Kidney (tissue), 14 donors: ENCODE measurements around the gene EPHB4. TPM values are rescaled to one million over a fixed set of nuclear protein-coding genes. Genes with fewer than 3 reads are reported as not detected.
"Not testable (repeated sequence)": the region's sequence is repeated elsewhere in the genome, so short reads cannot be mapped to it uniquely, and the experiment has no call there.

Source experiments
- DNase-seq, 5 donors: peaks; one replicate each; pipeline ENCODE4 v3.0.0-alpha.2; 2013 to 2020
- FAIRE-seq: peaks from 2 replicates; lab custom pipeline; 2012; peaks lifted over from hg19 to GRCh38; lab: Jason Lieb, UNC
- H3K27ac ChIP-seq, 2 donors: one replicate each; pipeline ENCODE4 v1.7.0; 2013; ENCODE audit warnings: low read depth in 2 of 2, low read length in 2 of 2, inconsistent platforms in 1 of 2
- H3K27me3 ChIP-seq: one replicate; pipeline ENCODE4 v1.7.1; 2013; ENCODE audit warnings: low read length, inconsistent platforms; ENCODE audit not compliant: control insufficient read depth, insufficient read depth
- H3K36me3 ChIP-seq, 3 donors: one replicate each; pipeline versions ENCODE4 v1.7.0 to v1.7.1; 2013; ENCODE audit warnings: low read length in 3 of 3, control low read depth in 1 of 3, inconsistent platforms in 1 of 3; ENCODE audit not compliant: insufficient read depth in 3 of 3, control insufficient read depth in 2 of 3
- H3K4me1 ChIP-seq, 3 donors: one replicate each; pipeline versions ENCODE4 v1.7.0 to v1.7.1; 2013; ENCODE audit warnings: low read length in 3 of 3, inconsistent platforms in 1 of 3, low read depth in 1 of 3; ENCODE audit not compliant: control insufficient read depth in 2 of 3, insufficient read depth in 2 of 3
- H3K4me3 ChIP-seq, 3 donors: one replicate each; pipeline versions ENCODE4 v1.7.0 to v1.8.1; 2013; ENCODE audit warnings: low read length in 3 of 3, control low read depth in 1 of 3, inconsistent platforms in 1 of 3
- H3K9ac ChIP-seq, 3 donors: one replicate each; pipeline versions ENCODE4 v1.7.0 to v1.7.1; 2013; ENCODE audit warnings: low read length in 3 of 3, control low read depth in 1 of 3, inconsistent platforms in 1 of 3
- H3K9me3 ChIP-seq, 3 donors: one replicate each; pipeline versions ENCODE4 v1.7.0 to v1.7.1; 2013; ENCODE audit warnings: low read length in 3 of 3, control low read depth in 1 of 3, inconsistent platforms in 1 of 3; ENCODE audit not compliant: control insufficient read depth in 2 of 3, insufficient read depth in 1 of 3
- intact Hi-C: fragments of 100-400 bp; cut with DNase I; formaldehyde crosslinking; loops from one replicate; pipeline ENCODE4 v1.11.1; 2022
- polyA plus RNA-seq: library from polyadenylated mRNA; stranded (reverse); fragments of 350-450 nt; fragmentation: Illumina TruSeq; extraction: RNeasy Lipid Tissue Mini Kit (QIAGEN cat#74804); gene quantifications from one replicate; pipeline ENCODE4 v1.2.3, GENCODE V29; 2014; ENCODE audit warnings: low read depth, low replicate concordance; ENCODE audit not compliant: insufficient read depth
- total RNA-seq: library from RNA; stranded (reverse); fragmentation: NEBNext Ultra II Directional; extraction: Animal tissue kit (Norgen Biotek cat#: 25700); gene quantifications from one replicate; pipeline ENCODE4 v1.2.1, GENCODE V29; 2021
- TF ChIP-seq, protein P1 (sequence below): IDR thresholded peaks from 3 replicates; pipeline ENCODE4 v1.5.1; 2012; ENCODE audit warnings: mild to moderate bottlenecking, moderate library complexity, borderline replicate concordance; ENCODE audit not compliant: insufficient read depth; ENCODE audit errors: extremely low read depth
- donor health status: control.
- donor health status: control.
- donor health status: control.
- donor health status: control.
- donor health status: control.
- donor health status: DM: yes; HTN: yes; CAD: no.
- donor health status: Normal renal cell carcinoma (clear cell type).

EPHB4 gene
- total and polyA plus RNA-seq, 2 donors from 2014 or later = 33.2 to 65.5 TPM

DNA sequence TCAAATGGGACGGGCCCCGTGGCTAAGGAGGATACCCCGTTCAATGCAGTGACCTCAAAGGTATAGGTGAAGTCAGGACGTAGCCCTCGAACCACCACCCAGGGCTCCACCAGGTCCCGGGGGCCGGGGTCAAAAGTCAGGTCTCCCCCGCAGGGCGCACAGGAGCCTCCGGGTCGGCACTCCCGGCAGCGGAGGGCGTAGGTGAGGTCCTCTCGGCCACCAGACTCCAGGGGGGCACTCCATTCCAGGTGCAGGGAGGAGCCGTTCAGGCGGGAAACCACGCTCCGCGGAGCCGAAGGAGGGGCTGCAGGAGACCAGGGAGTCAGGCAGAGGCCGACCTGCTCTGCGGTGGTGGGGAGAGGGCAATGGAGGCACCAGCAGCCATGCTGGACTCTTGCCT lies 7.7 kb downstream of the EPHB4 start:
- DNase-seq (no peak), FAIRE-seq (no peak)
- intact Hi-C loops = no loop called here
- TF ChIP-seq, protein P1, sequence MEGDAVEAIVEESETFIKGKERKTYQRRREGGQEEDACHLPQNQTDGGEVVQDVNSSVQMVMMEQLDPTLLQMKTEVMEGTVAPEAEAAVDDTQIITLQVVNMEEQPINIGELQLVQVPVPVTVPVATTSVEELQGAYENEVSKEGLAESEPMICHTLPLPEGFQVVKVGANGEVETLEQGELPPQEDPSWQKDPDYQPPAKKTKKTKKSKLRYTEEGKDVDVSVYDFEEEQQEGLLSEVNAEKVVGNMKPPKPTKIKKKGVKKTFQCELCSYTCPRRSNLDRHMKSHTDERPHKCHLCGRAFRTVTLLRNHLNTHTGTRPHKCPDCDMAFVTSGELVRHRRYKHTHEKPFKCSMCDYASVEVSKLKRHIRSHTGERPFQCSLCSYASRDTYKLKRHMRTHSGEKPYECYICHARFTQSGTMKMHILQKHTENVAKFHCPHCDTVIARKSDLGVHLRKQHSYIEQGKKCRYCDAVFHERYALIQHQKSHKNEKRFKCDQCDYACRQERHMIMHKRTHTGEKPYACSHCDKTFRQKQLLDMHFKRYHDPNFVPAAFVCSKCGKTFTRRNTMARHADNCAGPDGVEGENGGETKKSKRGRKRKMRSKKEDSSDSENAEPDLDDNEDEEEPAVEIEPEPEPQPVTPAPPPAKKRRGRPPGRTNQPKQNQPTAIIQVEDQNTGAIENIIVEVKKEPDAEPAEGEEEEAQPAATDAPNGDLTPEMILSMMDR = no peak
- H3K36me3 ChIP-seq = peaks cover 2 to 38% (median 7%) of the 10 kb centered on the region in 3 donors
- no peak overlapping the region for H3K4me3 ChIP-seq
- no peak overlapping the region for H3K27ac ChIP-seq
- no peaks in the 10 kb centered on the region for H3K4me1 ChIP-seq
- H3K9me3 ChIP-seq = no peaks in the 10 kb centered on the region
- H3K9ac ChIP-seq = no peak overlapping the region
- no peaks in the 10 kb centered on the region for H3K27me3 ChIP-seq

DNA sequence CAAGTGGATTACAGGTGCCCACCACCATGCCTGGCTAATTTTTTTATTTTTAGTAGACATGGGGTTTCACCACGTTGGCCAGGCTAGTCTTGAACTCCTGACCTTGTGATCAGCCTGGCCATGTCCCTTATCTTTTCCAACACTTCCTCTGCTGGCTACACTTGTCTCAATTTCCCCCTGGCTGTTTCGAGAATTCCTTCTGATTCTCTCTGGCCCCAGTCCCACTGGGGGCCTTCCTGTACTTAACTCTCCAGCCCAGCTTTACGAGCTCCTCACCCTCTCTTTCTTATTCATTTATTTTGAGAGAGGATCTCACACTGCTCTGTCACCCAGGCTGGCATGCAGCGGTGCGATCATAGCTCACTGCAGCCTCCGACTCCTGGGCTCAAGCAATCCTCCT lies 8.5 kb downstream of the EPHB4 start:
- intact Hi-C loops = no loop called here

DNA sequence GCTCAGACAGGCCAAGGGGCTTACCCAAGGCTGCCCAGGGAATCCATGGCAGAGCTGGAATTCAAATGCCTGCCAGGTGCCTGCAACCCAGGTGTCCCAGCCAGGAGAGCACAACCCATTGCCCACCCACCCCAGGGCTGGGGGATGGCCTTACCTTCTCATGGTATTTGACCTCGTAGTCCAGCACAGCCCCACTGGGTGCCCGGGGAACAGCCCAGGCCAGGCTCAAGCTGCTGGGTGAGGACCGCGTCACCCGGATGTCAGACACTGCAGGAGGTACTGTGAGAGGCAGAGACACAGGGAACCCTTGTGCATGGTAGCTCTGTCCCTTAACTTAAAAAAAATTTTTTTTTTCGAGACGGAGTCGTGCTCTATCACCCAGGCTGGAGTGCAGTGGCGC lies 9.0 kb downstream of the EPHB4 start:
- H3K4me1 ChIP-seq = no peaks in the 10 kb centered on the region
- H3K36me3 ChIP-seq = peaks cover 4 to 39% (median 13%) of the 10 kb centered on the region in 3 donors
- no peaks in the 10 kb centered on the region for H3K27me3 ChIP-seq
- DNase-seq = no peak
- TF ChIP-seq, protein P1 = no peak
- intact Hi-C loops = no loop called here
- H3K4me3 ChIP-seq = no peak overlapping the region
- FAIRE-seq = no peak
- no peaks in the 10 kb centered on the region for H3K9me3 ChIP-seq
- no peak overlapping the region for H3K9ac ChIP-seq
- H3K27ac ChIP-seq = no peak overlapping the region

More for the DNA sequence above, 8.5 kb downstream of the EPHB4 start:
- H3K27ac ChIP-seq = no peak overlapping the region
- no peaks in the 10 kb centered on the region for H3K4me1 ChIP-seq
- H3K27me3 ChIP-seq = no peaks in the 10 kb centered on the region
- FAIRE-seq = no peak
- TF ChIP-seq, protein P1 = no peak
- H3K36me3 ChIP-seq = peaks cover 2 to 41% (median 9%) of the 10 kb centered on the region in 3 donors
- H3K9ac ChIP-seq = no peak overlapping the region
- no peak for DNase-seq
- H3K9me3 ChIP-seq = no peaks in the 10 kb centered on the region
- H3K4me3 ChIP-seq = no peak overlapping the region

DNA sequence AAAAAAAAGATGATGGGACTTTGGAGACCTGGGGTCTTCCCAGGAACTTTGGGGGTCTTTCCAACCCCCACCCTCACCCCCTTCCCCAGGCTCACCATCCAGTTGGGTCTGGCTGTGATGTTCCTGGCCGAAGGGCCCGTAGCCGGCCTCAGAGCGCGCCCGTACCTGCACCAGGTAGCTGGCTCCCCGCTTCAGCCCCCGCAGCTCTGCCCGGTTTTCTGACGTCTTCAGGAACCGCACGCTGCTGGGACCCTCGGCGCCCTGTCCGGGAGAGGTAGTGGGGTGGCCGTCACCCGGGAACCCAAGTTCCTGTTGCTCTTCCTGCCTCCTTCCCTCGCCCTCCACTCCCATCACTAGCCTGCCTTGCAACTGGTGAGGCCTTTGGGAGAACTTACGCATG lies 10.2 kb downstream of the EPHB4 start:
- FAIRE-seq = no peak
- H3K9me3 ChIP-seq = no peaks in the 10 kb centered on the region
- no peak overlapping the region for H3K27ac ChIP-seq
- H3K9ac ChIP-seq = no peak overlapping the region
- TF ChIP-seq, protein P1 = no peak
- H3K4me1 ChIP-seq = no peaks in the 10 kb centered on the region
- H3K36me3 ChIP-seq = peaks cover 4 to 48% (median 15%) of the 10 kb centered on the region in 3 donors
- no peaks in the 10 kb centered on the region for H3K27me3 ChIP-seq
- intact Hi-C loops = no loop called here
- H3K4me3 ChIP-seq = no peak overlapping the region
- DNase-seq = no peak

DNA sequence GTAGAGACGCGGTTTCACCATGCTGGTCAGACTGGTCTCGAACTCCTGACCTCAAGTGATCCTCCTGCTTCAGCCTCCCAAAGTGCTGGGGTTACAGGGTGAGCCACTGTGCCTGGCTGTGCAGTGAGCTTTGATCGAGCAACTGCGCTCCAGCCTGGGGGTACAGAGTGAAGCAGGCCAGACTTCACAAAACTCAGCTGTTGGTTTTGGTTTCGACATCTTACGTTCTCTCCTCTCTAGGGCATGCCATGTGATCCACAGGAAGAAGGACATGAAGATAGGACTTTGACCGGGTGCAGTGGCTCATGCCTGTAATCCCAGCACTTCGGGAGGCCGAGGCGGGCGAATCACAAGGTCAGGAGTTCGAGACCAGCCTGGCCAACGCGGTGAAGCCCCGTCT lies 10.8 kb downstream of the EPHB4 start:
- DNase-seq, intact Hi-C loops, H3K27me3 ChIP-seq, FAIRE-seq, H3K27ac ChIP-seq, H3K9ac ChIP-seq, H3K4me3 ChIP-seq, H3K9me3 ChIP-seq, H3K4me1 ChIP-seq: not testable (repeated sequence)
- H3K36me3 ChIP-seq = peaks cover 4 to 48% (median 15%) of the 10 kb centered on the region in 3 donors
